Panc1 (cell line): ENCODE results near the gene DLL4. TPM values are rescaled to one million over a fixed set of nuclear protein-coding genes. Genes with fewer than 3 reads are reported as not detected.

ENCODE experiments used
- ATAC-seq: fragments of 200-7000 bp; cut with Tn5 transposase; 2 replicates; pipeline ENCODE4 v1.9.1; 2020; ENCODE audit warnings: mild to moderate bottlenecking, moderate library complexity
- BruUV-seq: library from RNA; stranded (reverse); fragments of 400-500 nt; replicated peaks from 2 replicates; lab custom pipeline; 2021; lab: Mats Ljungman, UMichigan
- CTCF ChIA-PET: fragments of 300-600 bp; sonication (Branson Sonifier 250); formaldehyde crosslinking; loops from one replicate; lab custom pipeline; 2022; ENCODE audit warnings: antibody characterized with exemption; lab: Charles Lee
- POLR2A ChIA-PET: fragments of 300-600 bp; sonication (Branson Sonifier 250); formaldehyde crosslinking; loops from one replicate; lab custom pipeline; 2022; ENCODE audit warnings: antibody characterized with exemption; lab: Charles Lee
- DNase-seq: peaks from one replicate; pipeline ENCODE4 v3.0.0-alpha.2; 2010; ENCODE audit warnings: low read depth, low spot score
- H3K27ac ChIP-seq: 2 replicates; pipeline ENCODE4 v1.5.1; 2011; ENCODE audit warnings: mild to moderate bottlenecking, low read length, inconsistent platforms
- H3K27me3 ChIP-seq: fragments of 200-500 bp; sonication (Bioruptor generic); 2 replicates; pipeline ENCODE4 v1.6.0; 2014; ENCODE audit warnings: low read length, inconsistent platforms; ENCODE audit not compliant: control insufficient read depth, insufficient read depth
- H3K36me3 ChIP-seq: fragments of 200-500 bp; sonication (Bioruptor generic); 2 replicates; pipeline ENCODE4 v1.5.1; 2014; ENCODE audit warnings: inconsistent platforms, mild to moderate bottlenecking, low read length, moderate library complexity; ENCODE audit not compliant: control insufficient read depth, insufficient read depth
- H3K4me1 ChIP-seq: 2 replicates; pipeline ENCODE4 v1.5.1; 2011; ENCODE audit warnings: inconsistent platforms, mild to moderate bottlenecking, low read length, moderate library complexity; ENCODE audit not compliant: control insufficient read depth, insufficient read depth
- H3K4me3 ChIP-seq, 2 experiments: 2 replicates each; pipeline ENCODE4 v1.5.1; 2011 to 2012; ENCODE audit warnings: low read depth in 2 of 2, low read length in 2 of 2, mild to moderate bottlenecking in 2 of 2, inconsistent platforms in 1 of 2, moderate library complexity in 1 of 2
- H3K9me3 ChIP-seq: fragments of 200-500 bp; sonication (Bioruptor generic); 2 replicates; pipeline ENCODE4 v1.5.1; 2014; ENCODE audit warnings: low read depth, mild to moderate bottlenecking, inconsistent platforms, low read length, moderate library complexity; ENCODE audit not compliant: control insufficient read depth, insufficient read depth
- CTCF ChIP-seq: fragments of 450-650 bp; IDR thresholded peaks from 2 replicates; pipeline ENCODE4 v1.5.1; 2017; ENCODE audit warnings: mild to moderate bottlenecking
- POLR2AphosphoS5 ChIP-seq: IDR thresholded peaks from 2 replicates; pipeline ENCODE4 v1.6.1; 2012; ENCODE audit warnings: mild to moderate bottlenecking, low read depth, low read length, moderate library complexity
- REST ChIP-seq, 2 experiments: IDR thresholded peaks; 2 replicates each; pipeline ENCODE4 v1.6.1; 2011 to 2012; ENCODE audit warnings: low read depth in 2 of 2, control low read depth in 1 of 2, low read length in 1 of 2, mild to moderate bottlenecking in 1 of 2, moderate library complexity in 1 of 2; ENCODE audit not compliant: insufficient read depth in 1 of 2
- SIN3A ChIP-seq: IDR thresholded peaks from 2 replicates; pipeline ENCODE4 v1.6.1; 2012; ENCODE audit warnings: low read depth, mild to moderate bottlenecking, low read length, moderate library complexity, borderline replicate concordance; ENCODE audit not compliant: insufficient read depth
- TCF7L2 ChIP-seq: IDR thresholded peaks from 2 replicates; pipeline ENCODE4 v1.6.1; 2011; ENCODE audit warnings: mild to moderate bottlenecking, low read depth, low read length, inconsistent platforms
- in situ Hi-C: cut with HindIII; loops from 2 replicates; pipeline ENCODE4 v1.10.0; 2016; ENCODE audit warnings: low sequenced_read_pairs, low pct_unique_long_range_greater_than_20kb
- intact Hi-C: fragments of 100-400 bp; cut with micrococcal nuclease; formaldehyde crosslinking; loops from one replicate; pipeline ENCODE4 v1.10.0; 2022; ENCODE audit not compliant: unreplicated experiment
- total RNA-seq: library from RNA; stranded (reverse); gene quantifications from one replicate; pipeline ENCODE4 v1.2.1, GENCODE V29; 2021; ENCODE audit not compliant: unreplicated experiment

DLL4 gene
- total RNA-seq, 1 experiment from 2014 or later: 0.31 TPM

- H3K9me3 ChIP-seq: no peaks in the 10 kb centered on the region
- peak in 1 of 2 experiments; percentile 33; a peak in 1 of 4 replicates for TF ChIP-seq REST (IDR thresholded peaks at IDR 0.05; ENCODE audit: insufficient read depth in 1 of 2, low read depth in 2 of 2, low read length in 1 of 2)
- no peak for TF ChIP-seq SIN3A
- intact Hi-C loops: no loop called here
- ChIA-PET CTCF (no interaction called here), POLR2A (no interaction called here)
- no peak for DNase-seq
- in situ Hi-C loops: no loop called here
- no TSS peak for BruUV-seq
- H3K27ac ChIP-seq: no peak overlapping the region
- no peak for ATAC-seq
- no peak overlapping the region for H3K4me3 ChIP-seq
- H3K27me3 ChIP-seq: no peaks in the 10 kb centered on the region
- no peaks in the 10 kb centered on the region for H3K4me1 ChIP-seq
- H3K36me3 ChIP-seq: no peaks in the 10 kb centered on the region
Observed at GRCh38 chr15:40921949-40922607, 7.1 kb upstream of the DLL4 start.

- no peaks in the 10 kb centered on the region for H3K9me3 ChIP-seq
- intact Hi-C loops (no loop called here), in situ Hi-C loops (no loop called here)
- no peak for TF ChIP-seq POLR2AphosphoS5
- no peak for TF ChIP-seq TCF7L2
- no peak for TF ChIP-seq REST (IDR thresholded peaks at IDR 0.05; ENCODE audit: insufficient read depth in 1 of 2, low read depth in 2 of 2, low read length in 1 of 2)
- TF ChIP-seq SIN3A: no peak
- TF ChIP-seq CTCF: no peak
- H3K4me3 ChIP-seq: no peak overlapping the region
- no peak overlapping the region for H3K27ac ChIP-seq
- POLR2A ChIA-PET: no interaction called here
- no peaks in the 10 kb centered on the region for H3K36me3 ChIP-seq
- CTCF ChIA-PET: no interaction called here
- no peaks in the 10 kb centered on the region for H3K27me3 ChIP-seq
- no peaks in the 10 kb centered on the region for H3K4me1 ChIP-seq
- ATAC-seq (no peak), DNase-seq (no peak)
- no TSS peak for BruUV-seq
Observed at GRCh38 chr15:40922608-40923005, 6.5 kb upstream of the DLL4 start.
